PFSK-1 (cell line): ENCODE measurements around the gene RNF115.

Source experiments
- FOXP2 ChIP-seq: optimal IDR thresholded peaks from 2 replicates; pipeline ENCODE3; 2011; ENCODE audit warnings: borderline replicate concordance, control low read depth, inconsistent platforms; ENCODE audit not compliant: insufficient read depth; ENCODE audit errors: extremely low read length, extremely low read depth
- POLR2AphosphoS5 ChIP-seq: IDR thresholded peaks from 2 replicates; pipeline ENCODE4 v1.6.1; 2012; ENCODE audit warnings: low read depth, mild to moderate bottlenecking, control low read depth, low read length, moderate library complexity
- REST ChIP-seq, 2 experiments: IDR thresholded peaks; 2 replicates each; pipeline versions ENCODE4 v1.6.1 to v1.8.0; 2011 to 2012; ENCODE audit warnings: low read depth in 2 of 2, low read length in 2 of 2, control low read depth in 1 of 2, inconsistent platforms in 1 of 2, mild to moderate bottlenecking in 1 of 2, moderate library complexity in 1 of 2; ENCODE audit not compliant: insufficient read depth in 1 of 2
- SIN3A ChIP-seq: IDR thresholded peaks from 2 replicates; pipeline ENCODE4 v1.6.1; 2012; ENCODE audit warnings: mild to moderate bottlenecking, low read length, moderate library complexity, borderline replicate concordance; ENCODE audit not compliant: insufficient read depth
- TAF1 ChIP-seq: IDR thresholded peaks from 2 replicates; pipeline ENCODE4 v1.6.1; 2012; ENCODE audit warnings: low read length, control low read depth, borderline replicate concordance; ENCODE audit not compliant: insufficient read depth

The RNF115 gene

GRCh38 chr1:145706086-145706664 lies 117.7 kb downstream of the RNF115 start:
- no peak for TF ChIP-seq REST (IDR thresholded peaks at IDR 0.05; ENCODE audit: insufficient read depth in 1 of 2, low read depth in 2 of 2, low read length in 2 of 2)
- TF ChIP-seq FOXP2 = no peak
- no peak for TF ChIP-seq SIN3A
- no peak for TF ChIP-seq POLR2AphosphoS5
- TF ChIP-seq TAF1 = no peak

DNA sequence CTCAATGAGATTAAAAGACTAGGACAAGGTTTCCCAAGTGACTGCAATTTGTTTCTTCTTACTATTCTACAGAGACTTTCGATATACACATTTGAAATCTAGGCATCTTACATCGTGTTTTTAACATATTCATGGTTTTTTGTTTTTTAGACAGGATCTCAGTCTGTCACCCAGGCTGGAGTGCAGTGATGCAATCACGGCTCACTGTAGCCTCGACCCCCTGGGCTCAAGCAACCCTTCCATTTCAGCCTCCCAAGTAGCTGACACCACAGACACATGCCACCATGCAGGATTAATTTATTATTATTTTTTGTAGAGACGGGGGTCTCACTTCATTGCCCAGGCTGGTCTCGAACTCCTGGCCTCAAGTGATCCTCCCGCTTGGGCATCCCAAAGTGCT lies 118.3 kb downstream of the RNF115 start:
- TF ChIP-seq REST (IDR thresholded peaks at IDR 0.05; ENCODE audit: insufficient read depth in 1 of 2, low read depth in 2 of 2, low read length in 2 of 2) = no peak
- no peak for TF ChIP-seq FOXP2
- TF ChIP-seq SIN3A = no peak
- TF ChIP-seq POLR2AphosphoS5 = no peak
- no peak for TF ChIP-seq TAF1

DNA sequence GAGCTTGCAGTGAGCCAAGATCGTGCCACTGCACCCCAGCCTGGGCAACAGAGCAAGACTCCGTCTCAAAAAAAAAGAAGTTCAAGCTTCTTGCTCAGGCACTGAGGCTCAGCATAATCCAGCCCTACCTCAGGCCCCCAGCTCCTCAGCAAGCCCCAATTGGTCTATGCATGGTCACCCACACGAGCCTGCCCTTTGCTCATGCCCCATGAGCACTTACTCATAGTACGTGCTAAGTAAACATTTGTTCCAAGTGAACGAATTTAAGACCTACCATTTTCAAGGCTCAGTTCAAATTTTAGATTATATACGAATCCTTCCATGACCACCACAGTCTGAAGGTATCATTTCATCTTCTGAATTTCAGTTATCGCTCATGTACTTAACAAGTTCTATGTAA lies 121.1 kb downstream of the RNF115 start:
- no peak for TF ChIP-seq POLR2AphosphoS5
- no peak for TF ChIP-seq SIN3A
- no peak for TF ChIP-seq TAF1
- no peak for TF ChIP-seq FOXP2
- TF ChIP-seq REST (IDR thresholded peaks at IDR 0.05; ENCODE audit: insufficient read depth in 1 of 2, low read depth in 2 of 2, low read length in 2 of 2) = no peak

GRCh38 chr1:145702052-145702451 lies 121.8 kb downstream of the RNF115 start:
- no peak for TF ChIP-seq REST (IDR thresholded peaks at IDR 0.05; ENCODE audit: insufficient read depth in 1 of 2, low read depth in 2 of 2, low read length in 2 of 2)
- TF ChIP-seq SIN3A = no peak
- no peak for TF ChIP-seq FOXP2
- no peak for TF ChIP-seq TAF1
- TF ChIP-seq POLR2AphosphoS5 = no peak

DNA sequence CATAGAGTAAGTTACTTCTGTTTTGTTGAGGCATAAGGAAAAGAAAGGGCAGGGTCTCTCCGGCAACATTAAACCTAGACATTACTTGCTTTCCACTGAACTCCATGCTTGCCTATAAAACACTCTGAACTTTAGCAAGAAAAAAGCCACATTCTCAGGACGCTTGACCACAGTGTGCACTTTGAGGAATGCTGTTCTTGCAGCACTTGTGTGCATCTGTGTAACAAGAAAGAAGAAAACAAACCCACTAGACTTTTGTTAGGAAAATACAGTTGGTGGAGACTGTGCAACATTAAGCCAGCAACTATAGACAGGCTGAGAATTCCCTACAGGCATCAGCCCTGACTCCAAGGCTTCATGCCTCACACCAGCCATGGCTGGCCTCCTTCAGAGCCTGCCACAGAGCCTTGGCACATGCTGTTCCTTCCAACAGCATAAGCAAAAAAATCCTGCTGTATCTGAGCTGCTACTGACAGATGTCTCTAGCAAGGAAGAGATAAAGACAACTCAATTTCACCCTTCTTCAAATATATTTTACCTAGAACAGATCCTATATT lies 122.5 kb downstream of the RNF115 start:
- TF ChIP-seq REST (IDR thresholded peaks at IDR 0.05; ENCODE audit: insufficient read depth in 1 of 2, low read depth in 2 of 2, low read length in 2 of 2) (no peak), TAF1 (no peak), FOXP2 (no peak), SIN3A (no peak), POLR2AphosphoS5 (no peak)
